T-helper 1 cell treated with Interleukin-12 subunit alpha and Interleukin-12 subunit beta and Interleukin-4 antibody, amounts not matched to agents 30 μg/mL and 1 μg/mL, for 36 hours (primary cell): ENCODE data around the gene CDK5R1.

Experiments
- H3K27ac Mint-ChIP-seq: one replicate; pipeline ENCODE4 v1.8.0; 2021; ENCODE audit warnings: mild to moderate bottlenecking, mixed read lengths
- H3K27me3 Mint-ChIP-seq: one replicate; pipeline ENCODE4 v1.8.0; 2021; ENCODE audit warnings: low read depth, mixed read lengths
- H3K36me3 Mint-ChIP-seq: one replicate; pipeline ENCODE4 v1.8.0; 2021; ENCODE audit warnings: low read depth, mixed read lengths
- H3K4me1 Mint-ChIP-seq: one replicate; pipeline ENCODE4 v1.8.0; 2021; ENCODE audit warnings: low read depth, mixed read lengths
- H3K4me3 Mint-ChIP-seq: one replicate; pipeline ENCODE4 v1.8.0; 2021; ENCODE audit warnings: mild to moderate bottlenecking, moderate library complexity, mixed read lengths
- H3K9me3 Mint-ChIP-seq: one replicate; pipeline ENCODE4 v1.8.0; 2021; ENCODE audit warnings: mixed read lengths

Gene CDK5R1

DNA sequence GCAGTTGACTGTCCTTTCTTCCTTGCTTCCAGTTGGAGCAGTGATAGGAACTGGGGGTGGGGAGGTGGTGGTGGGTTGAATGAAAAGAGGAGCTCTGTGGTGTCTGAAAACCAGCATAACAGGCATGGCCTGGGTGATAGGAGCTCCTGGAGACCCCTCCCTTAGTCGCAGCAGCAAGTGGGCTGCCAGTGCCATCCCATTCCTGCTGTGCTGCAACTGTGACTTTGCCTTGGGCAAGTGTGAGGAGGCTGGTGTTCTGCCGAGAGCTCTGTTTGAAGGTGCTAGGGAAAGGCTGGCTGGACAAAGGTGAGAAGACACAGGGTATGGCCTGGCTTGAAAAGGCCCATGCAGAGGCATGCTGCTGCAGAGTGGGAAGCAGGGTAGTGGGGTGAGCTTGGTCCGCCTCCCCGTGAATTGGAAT is 2.7 kb upstream of the CDK5R1 start:
- H3K4me3 Mint-ChIP-seq: no peak overlapping the region
- no peak overlapping the region for H3K27ac Mint-ChIP-seq
- peaks cover 3% of the 10 kb centered on the region for H3K27me3 Mint-ChIP-seq

DNA sequence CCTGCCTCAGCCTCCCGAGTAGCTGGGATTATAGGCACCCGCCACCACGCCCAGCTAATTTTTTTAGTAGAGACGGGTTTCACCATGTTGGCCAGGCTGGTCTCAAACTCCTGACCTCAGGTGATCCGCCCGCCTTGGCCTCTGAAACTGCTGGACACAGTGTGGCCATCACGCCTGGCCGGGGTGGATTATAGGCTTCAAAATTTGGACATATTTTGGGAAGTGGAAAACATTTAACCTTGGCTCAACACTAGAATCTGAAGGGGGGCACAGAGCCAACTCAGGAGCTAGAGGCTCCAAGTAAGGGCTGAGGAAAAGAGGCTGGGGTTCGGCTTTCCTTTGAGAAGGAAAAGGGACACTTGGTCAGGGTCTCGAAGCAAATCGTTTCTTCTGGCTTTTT is 2.2 kb upstream of the CDK5R1 start:
- peaks cover 3% of the 10 kb centered on the region for H3K27me3 Mint-ChIP-seq
- H3K4me1 Mint-ChIP-seq: peaks cover 21% of the 10 kb centered on the region
- no peak overlapping the region for H3K4me3 Mint-ChIP-seq
- peaks cover 23% of the 10 kb centered on the region for H3K36me3 Mint-ChIP-seq
- H3K27ac Mint-ChIP-seq: no peak overlapping the region
- H3K9me3 Mint-ChIP-seq: no peaks in the 10 kb centered on the region

More for the DNA sequence above, 2.7 kb upstream of the CDK5R1 start:
- Mint-ChIP-seq H3K36me3 (peaks cover 28% of the 10 kb centered on the region), H3K4me1 (peaks cover 18% of the 10 kb centered on the region), H3K9me3 (no peaks in the 10 kb centered on the region)

GRCh38 chr17:32485261-32486110 is 1.3 kb upstream of the CDK5R1 start:
- Mint-ChIP-seq H3K36me3 (peaks cover 17% of the 10 kb centered on the region), H3K27ac (no peak overlapping the region), H3K4me3 (peak overlapping the region; percentile 68), H3K9me3 (no peaks in the 10 kb centered on the region), H3K4me1 (peaks cover 27% of the 10 kb centered on the region), H3K27me3 (peaks cover 3% of the 10 kb centered on the region)

DNA sequence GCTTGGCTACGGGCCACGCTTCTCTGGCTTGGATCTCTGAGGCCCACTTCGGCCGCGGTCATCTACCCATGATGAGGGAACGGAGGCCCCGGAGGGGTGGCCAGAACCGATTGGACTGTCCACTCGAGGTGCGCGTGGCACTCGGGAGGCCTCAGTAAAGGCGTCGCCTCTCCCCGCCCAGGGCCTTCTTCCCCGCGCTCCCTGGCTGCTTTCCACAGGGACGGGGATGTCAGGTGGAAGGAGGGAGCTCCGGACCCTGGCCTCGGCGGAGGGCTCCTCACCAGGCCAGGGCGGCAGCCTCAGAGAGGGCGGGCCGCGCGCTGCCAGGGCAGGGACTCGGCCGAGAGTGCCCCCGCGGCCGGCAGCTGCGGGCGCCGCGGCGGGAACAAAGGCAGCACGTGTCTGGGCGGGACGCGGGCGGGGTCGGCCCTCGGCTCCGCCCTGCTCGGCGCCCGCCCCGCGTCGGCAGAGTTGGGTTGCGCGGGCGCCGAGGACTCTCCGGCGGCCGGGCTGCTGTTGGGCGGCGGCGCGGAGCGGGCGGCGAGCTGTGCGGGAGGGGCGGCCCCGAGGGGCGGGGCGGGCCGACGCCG is 587 bp upstream of the CDK5R1 start:
- H3K4me3 Mint-ChIP-seq: peak overlapping the region; percentile 68
- no peak overlapping the region for H3K27ac Mint-ChIP-seq
- H3K36me3 Mint-ChIP-seq: peaks cover 15% of the 10 kb centered on the region
- no peaks in the 10 kb centered on the region for H3K9me3 Mint-ChIP-seq
- H3K4me1 Mint-ChIP-seq: peaks cover 27% of the 10 kb centered on the region
- peaks cover 3% of the 10 kb centered on the region for H3K27me3 Mint-ChIP-seq

DNA sequence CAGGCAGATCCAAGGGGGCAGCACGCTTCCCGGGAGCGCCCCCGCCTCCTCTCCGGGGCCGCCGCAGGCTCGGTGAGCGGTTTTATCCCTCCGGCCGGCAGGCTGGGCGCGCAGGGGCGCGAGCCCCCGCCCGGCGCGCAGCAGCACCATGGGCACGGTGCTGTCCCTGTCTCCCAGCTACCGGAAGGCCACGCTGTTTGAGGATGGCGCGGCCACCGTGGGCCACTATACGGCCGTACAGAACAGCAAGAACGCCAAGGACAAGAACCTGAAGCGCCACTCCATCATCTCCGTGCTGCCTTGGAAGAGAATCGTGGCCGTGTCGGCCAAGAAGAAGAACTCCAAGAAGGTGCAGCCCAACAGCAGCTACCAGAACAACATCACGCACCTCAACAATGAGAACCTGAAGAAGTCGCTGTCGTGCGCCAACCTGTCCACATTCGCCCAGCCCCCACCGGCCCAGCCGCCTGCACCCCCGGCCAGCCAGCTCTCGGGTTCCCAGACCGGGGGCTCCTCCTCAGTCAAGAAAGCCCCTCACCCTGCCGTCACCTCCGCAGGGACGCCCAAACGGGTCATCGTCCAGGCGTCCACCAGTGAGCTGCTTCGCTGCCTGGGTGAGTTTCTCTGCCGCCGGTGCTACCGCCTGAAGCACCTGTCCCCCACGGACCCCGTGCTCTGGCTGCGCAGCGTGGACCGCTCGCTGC is 832 bp downstream of the CDK5R1 start:
- H3K4me3 Mint-ChIP-seq: peak overlapping the region; percentile 77
- H3K27me3 Mint-ChIP-seq: peaks cover 3% of the 10 kb centered on the region
- peaks cover 10% of the 10 kb centered on the region for H3K36me3 Mint-ChIP-seq
- H3K4me1 Mint-ChIP-seq: peaks cover 34% of the 10 kb centered on the region
- no peak overlapping the region for H3K27ac Mint-ChIP-seq
- no peaks in the 10 kb centered on the region for H3K9me3 Mint-ChIP-seq

GRCh38 chr17:32488177-32488542 is 1.4 kb downstream of the CDK5R1 start:
- Mint-ChIP-seq H3K4me3 (peak overlapping the region; percentile 77), H3K9me3 (no peaks in the 10 kb centered on the region), H3K27ac (peak overlapping the region; percentile 65), H3K4me1 (peaks cover 39% of the 10 kb centered on the region), H3K27me3 (peaks cover 7% of the 10 kb centered on the region), H3K36me3 (peaks cover 11% of the 10 kb centered on the region)

- Mint-ChIP-seq H3K27me3 (peaks cover 7% of the 10 kb centered on the region), H3K4me1 (peaks cover 39% of the 10 kb centered on the region), H3K27ac (no peak overlapping the region)
These were observed 1.9 kb downstream of the CDK5R1 start for GRCh38 chr17:32488604-32489180.

DNA sequence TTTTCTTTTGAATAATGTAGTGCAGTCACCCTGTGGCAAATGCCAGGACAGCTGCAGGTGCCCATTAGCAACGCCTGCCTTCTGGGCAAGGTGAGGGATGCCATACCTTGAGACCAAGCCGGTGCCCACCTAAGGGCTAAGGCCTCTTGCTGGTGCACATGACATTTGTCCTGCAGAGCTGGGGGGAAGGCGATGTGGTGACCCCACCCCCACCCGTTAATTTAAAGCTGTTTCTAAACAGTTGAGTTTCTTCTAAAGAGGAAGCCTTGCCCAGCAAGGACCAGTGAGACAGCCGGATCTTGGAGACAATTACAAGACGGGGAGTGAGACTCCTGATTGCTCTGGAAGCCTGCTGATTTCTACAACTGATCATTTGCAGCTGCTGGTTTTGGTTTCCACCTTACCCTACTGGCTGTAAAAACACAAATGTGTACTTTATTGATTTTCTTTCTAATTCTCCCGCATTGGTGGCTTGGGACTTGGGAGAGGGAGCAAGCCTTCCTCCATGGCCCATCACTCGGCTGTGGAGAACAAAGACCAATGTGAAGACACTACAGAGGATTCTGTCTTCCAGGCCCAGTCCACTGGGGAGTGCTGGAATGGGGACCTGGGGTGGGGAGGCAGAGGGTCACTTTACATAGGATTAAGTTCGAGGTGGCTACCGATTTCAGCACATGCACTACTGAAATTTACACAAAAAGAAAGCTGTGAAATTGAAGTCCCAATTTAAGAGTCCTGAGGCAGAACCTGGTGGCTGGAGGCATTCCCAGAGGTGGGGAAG is 2.7 kb downstream of the CDK5R1 start:
- Mint-ChIP-seq H3K27ac (no peak overlapping the region), H3K27me3 (peaks cover 7% of the 10 kb centered on the region), H3K9me3 (no peaks in the 10 kb centered on the region), H3K4me1 (peaks cover 39% of the 10 kb centered on the region), H3K36me3 (peaks cover 11% of the 10 kb centered on the region), H3K4me3 (peak overlapping the region; percentile 16)

More at GRCh38 chr17:32488604-32489180, 1.9 kb downstream of the CDK5R1 start:
- no peaks in the 10 kb centered on the region for H3K9me3 Mint-ChIP-seq
- H3K4me3 Mint-ChIP-seq: peak overlapping the region; percentile 77
- peaks cover 11% of the 10 kb centered on the region for H3K36me3 Mint-ChIP-seq

- Mint-ChIP-seq H3K36me3 (peaks cover 11% of the 10 kb centered on the region), H3K27ac (no peak overlapping the region), H3K4me3 (no peak overlapping the region), H3K27me3 (peaks cover 7% of the 10 kb centered on the region), H3K9me3 (no peaks in the 10 kb centered on the region), H3K4me1 (peaks cover 39% of the 10 kb centered on the region)
These were observed 3.3 kb downstream of the CDK5R1 start for GRCh38 chr17:32490101-32490482.

DNA sequence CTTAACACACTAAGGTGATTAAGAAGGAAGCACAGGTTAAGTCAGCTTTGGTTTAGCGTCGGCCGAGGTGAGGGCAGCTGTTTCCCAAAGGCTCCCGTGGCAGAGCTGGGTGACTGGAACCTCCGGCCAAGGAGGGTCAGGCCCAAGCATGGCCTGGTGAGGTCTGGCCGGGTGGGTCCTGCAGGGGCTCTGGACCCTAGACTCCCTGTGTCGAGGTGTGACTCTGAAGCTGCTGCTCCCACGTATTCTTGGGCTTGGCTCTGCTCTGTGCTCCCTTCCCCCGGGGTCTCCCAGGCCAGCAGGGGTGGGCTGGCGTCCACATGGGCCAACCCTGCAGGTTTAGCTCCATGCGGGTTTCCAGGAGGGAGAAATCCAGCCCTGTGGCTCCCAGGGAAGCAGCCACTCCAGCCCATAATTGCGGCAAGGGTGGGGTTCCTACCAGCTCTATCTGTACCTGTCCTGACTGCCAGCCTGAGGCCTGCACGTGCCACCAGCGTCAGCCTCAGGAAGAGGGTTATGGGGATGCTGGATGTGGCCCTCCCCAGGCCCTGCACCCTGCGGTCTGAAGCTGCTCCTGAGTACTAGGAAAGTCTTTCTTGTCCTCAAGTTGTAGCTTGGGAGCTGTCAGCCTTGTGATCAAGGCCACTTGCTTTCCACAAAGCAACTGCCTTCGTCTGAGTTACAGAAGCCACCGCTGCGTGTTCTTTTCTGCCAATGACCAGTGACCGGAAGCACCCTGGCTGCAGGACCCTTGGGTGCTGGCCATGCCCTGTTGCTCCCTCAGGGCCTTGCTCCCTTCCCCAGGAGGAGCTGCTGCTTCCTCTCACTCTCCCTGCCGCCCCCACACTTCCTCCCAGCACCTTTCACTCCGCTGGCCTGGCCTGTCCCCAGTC is 4.8 kb downstream of the CDK5R1 start:
- Mint-ChIP-seq H3K4me3 (peak overlapping the region; percentile 39), H3K4me1 (peaks cover 35% of the 10 kb centered on the region), H3K36me3 (peaks cover 11% of the 10 kb centered on the region), H3K9me3 (no peaks in the 10 kb centered on the region), H3K27ac (no peak overlapping the region), H3K27me3 (peaks cover 3% of the 10 kb centered on the region)

DNA sequence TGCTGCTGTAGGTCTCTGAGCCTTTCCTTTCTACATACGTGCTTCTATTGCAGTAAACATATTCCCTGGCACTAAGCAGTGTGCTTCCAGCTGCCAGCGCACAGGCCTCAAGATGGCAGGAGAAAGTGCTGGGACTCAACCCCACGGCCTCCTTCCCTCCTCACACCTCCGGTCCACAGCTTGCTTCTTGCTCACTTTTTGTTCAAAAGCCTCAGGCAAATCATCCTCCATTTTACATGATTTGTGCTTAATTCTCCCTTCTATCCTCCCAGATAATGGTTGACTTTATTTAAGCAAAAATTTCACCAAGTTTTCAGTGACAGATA is 5.4 kb downstream of the CDK5R1 start:
- peaks cover 35% of the 10 kb centered on the region for H3K4me1 Mint-ChIP-seq

DNA sequence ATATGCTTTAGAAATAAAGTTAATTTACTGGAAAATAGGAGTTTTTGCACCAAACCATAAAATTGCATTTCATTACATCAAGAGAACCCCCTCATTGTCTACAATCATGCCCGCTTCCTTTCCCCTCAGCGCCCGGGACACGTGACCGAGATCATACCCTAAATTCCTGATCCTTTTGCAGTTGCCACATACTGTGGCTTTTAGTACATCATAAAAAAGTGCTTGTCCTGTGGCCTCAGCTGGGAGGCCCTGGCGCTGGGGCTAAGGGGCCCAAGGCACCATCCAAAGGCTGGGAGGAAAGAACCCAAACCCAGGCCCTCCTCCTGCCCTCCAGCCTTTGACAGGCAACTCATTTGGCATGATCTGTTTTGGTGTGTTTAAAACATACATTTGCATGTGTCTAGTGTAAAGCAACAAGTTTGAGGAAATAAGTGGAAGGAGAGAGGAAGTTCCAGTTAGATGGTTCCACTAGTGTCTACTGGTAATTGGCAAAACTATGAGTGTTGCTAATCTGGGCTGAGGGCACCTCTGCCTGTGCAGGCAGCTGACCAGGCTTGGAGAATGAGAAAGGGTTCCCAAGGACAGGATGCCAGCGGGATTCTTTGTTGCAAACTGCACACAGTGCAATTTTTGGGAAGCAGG is 6.0 kb downstream of the CDK5R1 start:
- H3K4me1 Mint-ChIP-seq: peaks cover 32% of the 10 kb centered on the region
- H3K27me3 Mint-ChIP-seq: peaks cover 3% of the 10 kb centered on the region
- no peaks in the 10 kb centered on the region for H3K9me3 Mint-ChIP-seq
- peaks cover 7% of the 10 kb centered on the region for H3K36me3 Mint-ChIP-seq
- peak overlapping the region; percentile 43 for H3K27ac Mint-ChIP-seq
- H3K4me3 Mint-ChIP-seq: no peak overlapping the region

More for the DNA sequence above, 5.4 kb downstream of the CDK5R1 start:
- H3K36me3 Mint-ChIP-seq: peaks cover 11% of the 10 kb centered on the region
- peak overlapping the region; percentile 39 for H3K4me3 Mint-ChIP-seq
- peaks cover 3% of the 10 kb centered on the region for H3K27me3 Mint-ChIP-seq
- no peaks in the 10 kb centered on the region for H3K9me3 Mint-ChIP-seq
- peak overlapping the region; percentile 45 for H3K27ac Mint-ChIP-seq

DNA sequence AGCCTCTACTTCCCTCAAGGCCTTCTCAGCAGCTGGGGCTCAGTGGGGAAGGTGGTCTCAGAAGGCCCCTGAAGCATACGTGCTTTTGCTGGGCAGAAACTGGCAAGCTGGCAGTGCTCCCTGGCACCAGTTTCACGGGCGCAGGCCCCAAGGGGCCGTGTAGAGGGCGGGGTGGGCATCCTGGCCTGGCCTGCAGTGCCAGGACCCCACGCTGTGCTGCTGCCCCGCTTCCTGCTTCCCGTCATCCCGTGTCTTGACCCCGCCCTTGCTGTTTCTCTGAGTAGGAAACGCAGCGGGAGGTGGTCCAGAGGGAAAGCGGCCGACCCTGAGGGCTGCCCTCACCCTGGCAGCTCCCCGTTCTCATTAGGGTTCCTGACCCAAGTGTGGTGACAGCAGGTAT is 6.8 kb downstream of the CDK5R1 start:
- Mint-ChIP-seq H3K27ac (no peak overlapping the region), H3K36me3 (peaks cover 4% of the 10 kb centered on the region), H3K4me3 (no peak overlapping the region), H3K9me3 (no peaks in the 10 kb centered on the region), H3K27me3 (peaks cover 3% of the 10 kb centered on the region), H3K4me1 (peaks cover 25% of the 10 kb centered on the region)
